ENCODE data around the gene ZNF790.

The ZNF790 gene

GRCh38 chr19:36837906-36838783, at the start of gene ZNF790:
ZNF790 (minus strand) TSS chr19:36838387; CDS start chr19:36825619, 12,768 bp downstream.
- Histone ChIP-seq H3K4me3 (ENCODE audit: low read depth, low read length) (peak within 1 kb of the TSS; percentile 82), H3K27me3 (ENCODE audit: insufficient read depth, low read length) (no peaks in the 10 kb centered on the region), H2AFZ (ENCODE audit: low read length, unreplicated experiment) (peak within 1 kb of the TSS; percentile 86), H3K36me3 (ENCODE audit: insufficient read depth, low read length) (peaks cover 17% of the 10 kb centered on the region), H3K4me1 (ENCODE audit: control insufficient read depth, insufficient read depth, low read length, unreplicated experiment) (peaks cover 5% of the 10 kb centered on the region), H3K27ac (ENCODE audit: low read depth, low read length) (peak within 1 kb of the TSS; percentile 78), H3K79me2 (ENCODE audit: control insufficient read depth, insufficient read depth, low read length, unreplicated experiment) (peaks cover 29% of the 10 kb centered on the region)

- Histone ChIP-seq H2AFZ (ENCODE audit: low read length, unreplicated experiment) (no peak overlapping the region), H3K4me3 (ENCODE audit: low read depth, low read length) (no peak overlapping the region), H3K27me3 (ENCODE audit: insufficient read depth, low read length) (no peaks in the 10 kb centered on the region), H3K36me3 (ENCODE audit: insufficient read depth, low read length) (peaks cover 20% of the 10 kb centered on the region), H3K79me2 (ENCODE audit: control insufficient read depth, insufficient read depth, low read length, unreplicated experiment) (no peaks in the 10 kb centered on the region), H3K4me1 (ENCODE audit: control insufficient read depth, insufficient read depth, low read length, unreplicated experiment) (no peaks in the 10 kb centered on the region), H3K27ac (ENCODE audit: low read depth, low read length) (no peak overlapping the region)
These were observed 39.1 kb upstream of the ZNF790 start for GRCh38 chr19:36876993-36877938.

GRCh38 chr19:36851898-36852297, 13.7 kb upstream of the ZNF790 start:
- Histone ChIP-seq H3K36me3 (ENCODE audit: insufficient read depth, low read length) (peaks cover 15% of the 10 kb centered on the region), H3K27ac (ENCODE audit: low read depth, low read length) (no peak overlapping the region), H3K4me3 (ENCODE audit: low read depth, low read length) (peak overlapping the region; percentile 90), H3K4me1 (ENCODE audit: control insufficient read depth, insufficient read depth, low read length, unreplicated experiment) (no peaks in the 10 kb centered on the region), H3K27me3 (ENCODE audit: insufficient read depth, low read length) (no peaks in the 10 kb centered on the region), H3K79me2 (ENCODE audit: control insufficient read depth, insufficient read depth, low read length, unreplicated experiment) (peaks cover 7% of the 10 kb centered on the region), H2AFZ (ENCODE audit: low read length, unreplicated experiment) (peak overlapping the region; percentile 98)

GRCh38 chr19:36850559-36851442, 12.6 kb upstream of the ZNF790 start, which contains the start of gene ZNF345:
ZNF345 (plus strand) TSS chr19:36850876; CDS start chr19:36876831, 25,955 bp downstream.
- H3K27me3 ChIP-seq (ENCODE audit: insufficient read depth, low read length): no peaks in the 10 kb centered on the region
- peak within 1 kb of the TSS; percentile 90 for H3K4me3 ChIP-seq (ENCODE audit: low read depth, low read length)
- H2AFZ ChIP-seq (ENCODE audit: low read length, unreplicated experiment): peak within 1 kb of the TSS; percentile 98
- peaks cover 7% of the 10 kb centered on the region for H3K79me2 ChIP-seq (ENCODE audit: control insufficient read depth, insufficient read depth, low read length, unreplicated experiment)
- H3K36me3 ChIP-seq (ENCODE audit: insufficient read depth, low read length): peaks cover 11% of the 10 kb centered on the region
- no peaks in the 10 kb centered on the region for H3K4me1 ChIP-seq (ENCODE audit: control insufficient read depth, insufficient read depth, low read length, unreplicated experiment)
- H3K27ac ChIP-seq (ENCODE audit: low read depth, low read length): peak within 1 kb of the TSS; percentile 82

GRCh38 chr19:36849701-36850558, 11.7 kb upstream of the ZNF790 start:
- Histone ChIP-seq H2AFZ (ENCODE audit: low read length, unreplicated experiment) (peak overlapping the region; percentile 98), H3K79me2 (ENCODE audit: control insufficient read depth, insufficient read depth, low read length, unreplicated experiment) (peaks cover 7% of the 10 kb centered on the region), H3K27ac (ENCODE audit: low read depth, low read length) (peak overlapping the region; percentile 82), H3K4me3 (ENCODE audit: low read depth, low read length) (peak overlapping the region; percentile 90), H3K4me1 (ENCODE audit: control insufficient read depth, insufficient read depth, low read length, unreplicated experiment) (no peaks in the 10 kb centered on the region), H3K36me3 (ENCODE audit: insufficient read depth, low read length) (peaks cover 9% of the 10 kb centered on the region; the same call in 1 of the 2 replicates), H3K27me3 (ENCODE audit: insufficient read depth, low read length) (no peaks in the 10 kb centered on the region)

GRCh38 chr19:36847968-36848367, 9.8 kb upstream of the ZNF790 start:
- H3K79me2 ChIP-seq (ENCODE audit: control insufficient read depth, insufficient read depth, low read length, unreplicated experiment): peaks cover 7% of the 10 kb centered on the region

GRCh38 chr19:36838784-36839324, 667 bp upstream of the ZNF790 start:
- Histone ChIP-seq H3K27ac (ENCODE audit: low read depth, low read length) (peak overlapping the region; percentile 78), H3K4me3 (ENCODE audit: low read depth, low read length) (peak overlapping the region; percentile 82)

More at GRCh38 chr19:36847968-36848367, 9.8 kb upstream of the ZNF790 start:
- Histone ChIP-seq H3K27ac (ENCODE audit: low read depth, low read length) (no peak overlapping the region), H2AFZ (ENCODE audit: low read length, unreplicated experiment) (no peak overlapping the region), H3K27me3 (ENCODE audit: insufficient read depth, low read length) (no peaks in the 10 kb centered on the region), H3K36me3 (ENCODE audit: insufficient read depth, low read length) (peaks cover 8% of the 10 kb centered on the region; the same call in 1 of the 2 replicates), H3K4me1 (ENCODE audit: control insufficient read depth, insufficient read depth, low read length, unreplicated experiment) (no peaks in the 10 kb centered on the region), H3K4me3 (ENCODE audit: low read depth, low read length) (no peak overlapping the region)

GRCh38 chr19:36837176-36837905, 846 bp downstream of the ZNF790 start:
- peak overlapping the region; percentile 78 for H3K27ac ChIP-seq (ENCODE audit: low read depth, low read length)
- peak overlapping the region; percentile 82 for H3K4me3 ChIP-seq (ENCODE audit: low read depth, low read length)
- peaks cover 19% of the 10 kb centered on the region for H3K36me3 ChIP-seq (ENCODE audit: insufficient read depth, low read length)
- H3K79me2 ChIP-seq (ENCODE audit: control insufficient read depth, insufficient read depth, low read length, unreplicated experiment): peaks cover 29% of the 10 kb centered on the region
- no peaks in the 10 kb centered on the region for H3K27me3 ChIP-seq (ENCODE audit: insufficient read depth, low read length)
- peaks cover 5% of the 10 kb centered on the region for H3K4me1 ChIP-seq (ENCODE audit: control insufficient read depth, insufficient read depth, low read length, unreplicated experiment)
- H2AFZ ChIP-seq (ENCODE audit: low read length, unreplicated experiment): peak overlapping the region; percentile 86

More at GRCh38 chr19:36838784-36839324, 667 bp upstream of the ZNF790 start:
- Histone ChIP-seq H3K79me2 (ENCODE audit: control insufficient read depth, insufficient read depth, low read length, unreplicated experiment) (peaks cover 29% of the 10 kb centered on the region), H3K27me3 (ENCODE audit: insufficient read depth, low read length) (no peaks in the 10 kb centered on the region), H2AFZ (ENCODE audit: low read length, unreplicated experiment) (peak overlapping the region; percentile 47), H3K36me3 (ENCODE audit: insufficient read depth, low read length) (peaks cover 14% of the 10 kb centered on the region), H3K4me1 (ENCODE audit: control insufficient read depth, insufficient read depth, low read length, unreplicated experiment) (peaks cover 5% of the 10 kb centered on the region)

All from ACC112 (cell line).